CD4-positive, alpha-beta T cell treated with Interferon alpha-2 for 1 hour (primary cell): ENCODE measurements around the gene ZNF143.
A peak's percentile ranks its signal among the peaks of the same experiment; 100 is the strongest.
"Not testable (repeated sequence)": the region's sequence is repeated elsewhere in the genome, so short reads cannot be mapped to it uniquely, and the experiment has no call there.

Experiments used
- DNase-seq, 2 donors: peaks; one replicate each; pipeline ENCODE4 v3.0.0-alpha.2; 2020 to 2022

ZNF143 gene

GRCh38 chr11:9460322-9461062 lies at the start of gene ZNF143:
Gene ZNF143, plus strand, starts transcription at chr11:9461012. Its CDS starts 10,297 bp downstream, at chr11:9471309.
- peak; percentile 100 for DNase-seq

- no peak for DNase-seq
These were observed 32.1 kb upstream of the ZNF143 start for GRCh38 chr11:9428706-9429105.

- DNase-seq = no peak
These were observed 22.2 kb upstream of the ZNF143 start for GRCh38 chr11:9438611-9439010.

- DNase-seq = no peak
These were observed 14.6 kb upstream of the ZNF143 start for GRCh38 chr11:9446230-9446629.

- no peak for DNase-seq
These were observed 12.0 kb upstream of the ZNF143 start for GRCh38 chr11:9448576-9449352.

GRCh38 chr11:9452023-9452422 lies 8.8 kb upstream of the ZNF143 start:
- not testable (repeated sequence) for DNase-seq

- DNase-seq = no peak
These were observed 5.1 kb upstream of the ZNF143 start for GRCh38 chr11:9455722-9456121.

- DNase-seq = peak in 1 of 2 donors; percentile 42
These were observed 1.0 kb upstream of the ZNF143 start for GRCh38 chr11:9459667-9460321.

- DNase-seq = peak; percentile 84 to 85
These were observed 399 bp downstream of the ZNF143 start for GRCh38 chr11:9461063-9461759.

- peak in 1 of 2 donors; percentile 57 for DNase-seq
These were observed 935 bp downstream of the ZNF143 start for GRCh38 chr11:9461760-9462134.

GRCh38 chr11:9462172-9462799 lies 1.5 kb downstream of the ZNF143 start:
- no peak for DNase-seq

- DNase-seq = no peak
These were observed 2.2 kb downstream of the ZNF143 start for GRCh38 chr11:9462806-9463537.

GRCh38 chr11:9470765-9471164 lies 10.0 kb downstream of the ZNF143 start:
- no peak for DNase-seq

- no peak for DNase-seq
These were observed 12.6 kb downstream of the ZNF143 start for GRCh38 chr11:9473408-9473807.

GRCh38 chr11:9479899-9480298 lies 19.1 kb downstream of the ZNF143 start:
- no peak for DNase-seq

GRCh38 chr11:9489080-9489765 lies 28.4 kb downstream of the ZNF143 start:
- no peak for DNase-seq

- no peak for DNase-seq
These were observed 29.6 kb downstream of the ZNF143 start for GRCh38 chr11:9490376-9490775.

- no peak for DNase-seq
These were observed 32.7 kb downstream of the ZNF143 start for GRCh38 chr11:9493492-9493891.

GRCh38 chr11:9494316-9494715 lies 33.5 kb downstream of the ZNF143 start:
- no peak for DNase-seq

GRCh38 chr11:9495803-9496514 lies 35.1 kb downstream of the ZNF143 start:
- no peak for DNase-seq
